ENCODE measurements around the gene TPSB2. TPM values are rescaled to one million over a fixed set of nuclear protein-coding genes. Genes with fewer than 3 reads are reported as not detected.

The TPSB2 gene
- total RNA-seq, 1 experiment from 2014 or later, result 0.44 TPM

- TF ChIP-seq ZNF281 (CRISPR knock-in tag; IDR thresholded peaks at IDR 0.05) (no peak), GTF2I (CRISPR knock-in tag; conservative IDR thresholded peaks at IDR 0.05) (no peak), KAT7 (CRISPR knock-in tag; IDR thresholded peaks at IDR 0.05; ENCODE audit: borderline replicate concordance) (no peak), ZNF416 (CRISPR knock-in tag; IDR thresholded peaks at IDR 0.05) (no peak)
Measured at GRCh38 chr16:1217526-1217925, 12.5 kb downstream of the TPSB2 start (continued).

- H3K27me3 Mint-ChIP-seq (ENCODE audit: low read depth), result no peaks in the 10 kb centered on the region
- ChIA-PET POLR2A (no interaction called here), CTCF (no interaction called here)
- no peak overlapping the region for H3K27ac Mint-ChIP-seq
- no peaks in the 10 kb centered on the region for H3K36me3 Mint-ChIP-seq
- H3K4me3 Mint-ChIP-seq, result no peak overlapping the region
- TF ChIP-seq ZNF232 (CRISPR knock-in tag; IDR thresholded peaks at IDR 0.05) (no peak), SMAD3 (CRISPR knock-in tag; IDR thresholded peaks at IDR 0.05; ENCODE audit: borderline replicate concordance) (no peak), ZNF396 (CRISPR knock-in tag; IDR thresholded peaks at IDR 0.05; ENCODE audit: borderline replicate concordance) (no peak), HMGXB4 (CRISPR knock-in tag; IDR thresholded peaks at IDR 0.05) (no peak), CREM (CRISPR knock-in tag; IDR thresholded peaks at IDR 0.05) (no peak), ARID4B (CRISPR knock-in tag; IDR thresholded peaks at IDR 0.05; ENCODE audit: borderline replicate concordance) (no peak), ATF3 (CRISPR knock-in tag; conservative IDR thresholded peaks at IDR 0.05) (no peak), USF1 (CRISPR knock-in tag; IDR thresholded peaks at IDR 0.05) (no peak), AR (CRISPR knock-in tag; IDR thresholded peaks at IDR 0.05) (no peak), ZNF425 (CRISPR knock-in tag; conservative IDR thresholded peaks at IDR 0.05) (no peak)
- H3K4me1 Mint-ChIP-seq, result no peaks in the 10 kb centered on the region
- DNase-seq (ENCODE audit: low spot score) (no peak), ATAC-seq (no peak)
- H3K9me3 Mint-ChIP-seq, result no peaks in the 10 kb centered on the region
Measured at GRCh38 chr16:1216681-1217400, 13.1 kb downstream of the TPSB2 start.
